SJCRH30 (cell line): ENCODE measurements around the gene TCF15. TPM values are rescaled to one million over a fixed set of nuclear protein-coding genes. Genes with fewer than 3 reads are reported as not detected.

ENCODE experiments used
- DNase-seq, 2 experiments: peaks; one replicate each; pipeline ENCODE4 v3.0.0-alpha.2; 2015 to 2020
- H3K27ac ChIP-seq: fragments of 250-450 bp; sonication (Bioruptor Pico); 2 replicates; pipeline ENCODE4 v1.5.1; 2020; ENCODE audit warnings: mild to moderate bottlenecking, moderate library complexity
- H3K27me3 ChIP-seq: fragments of 250-450 bp; sonication (Bioruptor Pico); 2 replicates; pipeline ENCODE4 v1.5.1; 2020; ENCODE audit warnings: mild to moderate bottlenecking, moderate library complexity
- H3K36me3 ChIP-seq: fragments of 250-450 bp; sonication (Bioruptor Pico); 2 replicates; pipeline ENCODE4 v1.5.1; 2020; ENCODE audit warnings: mild to moderate bottlenecking, moderate library complexity
- H3K4me1 ChIP-seq: fragments of 250-450 bp; sonication (Bioruptor Pico); 2 replicates; pipeline ENCODE4 v1.5.1; 2020; ENCODE audit warnings: mild to moderate bottlenecking, moderate library complexity
- H3K4me3 ChIP-seq: fragments of 250-450 bp; sonication (Bioruptor Pico); 2 replicates; pipeline ENCODE4 v1.5.1; 2020; ENCODE audit warnings: mild to moderate bottlenecking, moderate library complexity
- H3K9me3 ChIP-seq: fragments of 250-450 bp; sonication (Bioruptor Pico); replicated peaks from 2 replicates; pipeline ENCODE4 v1.5.1; 2020; ENCODE audit warnings: mild to moderate bottlenecking, moderate library complexity
- total RNA-seq: library from RNA; depleted of rRNA; stranded (reverse); fragments of >200 nt; shearing (Covaris generic); gene quantifications from 2 replicates; pipeline ENCODE4 v1.2.3, GENCODE V29; 2014

TCF15 gene
- total RNA-seq, 1 experiment from 2014 or later = not detected

- Histone ChIP-seq H3K4me1 (peaks cover 30% of the 10 kb centered on the region), H3K27me3 (peaks cover 10% of the 10 kb centered on the region; the same call in 1 of the 2 replicates), H3K36me3 (no peaks in the 10 kb centered on the region), H3K9me3 (no peaks in the 10 kb centered on the region), H3K27ac (no peak overlapping the region; the same call in 1 of the 2 replicates), H3K4me3 (peak overlapping the region; percentile 26; the same call in 1 of the 2 replicates)
- peak; percentile 85 to 90 for DNase-seq
Observed at GRCh38 chr20:571754-572441, 38.2 kb downstream of the TCF15 start.

GRCh38 chr20:568673-569415 is 41.3 kb downstream of the TCF15 start:
- no peak overlapping the region for H3K4me3 ChIP-seq
- H3K9me3 ChIP-seq = no peaks in the 10 kb centered on the region
- H3K27me3 ChIP-seq = peaks cover 10% of the 10 kb centered on the region; the same call in 1 of the 2 replicates
- DNase-seq = peak; percentile 16 to 29
- no peaks in the 10 kb centered on the region for H3K36me3 ChIP-seq
- no peak overlapping the region for H3K27ac ChIP-seq
- H3K4me1 ChIP-seq = peaks cover 26% of the 10 kb centered on the region

- Histone ChIP-seq H3K4me1 (peaks cover 19% of the 10 kb centered on the region), H3K27me3 (peaks cover 10% of the 10 kb centered on the region; the same call in 1 of the 2 replicates), H3K36me3 (no peaks in the 10 kb centered on the region), H3K4me3 (no peak overlapping the region), H3K27ac (no peak overlapping the region), H3K9me3 (no peaks in the 10 kb centered on the region)
- DNase-seq = no peak
Observed at GRCh38 chr20:568097-568652, 41.9 kb downstream of the TCF15 start.

- no peak for DNase-seq
- H3K4me3 ChIP-seq = no peak overlapping the region
Observed at GRCh38 chr20:564192-564591, 45.9 kb downstream of the TCF15 start.

GRCh38 chr20:563187-563586 is 46.9 kb downstream of the TCF15 start:
- no peak overlapping the region for H3K4me3 ChIP-seq
- no peaks in the 10 kb centered on the region for H3K9me3 ChIP-seq
- H3K27ac ChIP-seq = no peak overlapping the region
- H3K27me3 ChIP-seq = peaks cover 3% of the 10 kb centered on the region; the same call in 1 of the 2 replicates
- H3K4me1 ChIP-seq = no peaks in the 10 kb centered on the region; the same call in 1 of the 2 replicates
- no peak for DNase-seq
- H3K36me3 ChIP-seq = no peaks in the 10 kb centered on the region

More at GRCh38 chr20:564192-564591, 45.9 kb downstream of the TCF15 start:
- peaks cover 10% of the 10 kb centered on the region; the same call in 1 of the 2 replicates for H3K27me3 ChIP-seq
- no peaks in the 10 kb centered on the region; the same call in 1 of the 2 replicates for H3K4me1 ChIP-seq
- H3K27ac ChIP-seq = no peak overlapping the region
- H3K36me3 ChIP-seq = no peaks in the 10 kb centered on the region
- H3K9me3 ChIP-seq = no peaks in the 10 kb centered on the region

GRCh38 chr20:562232-562897 is 47.7 kb downstream of the TCF15 start:
- no peak for DNase-seq
- no peak overlapping the region for H3K27ac ChIP-seq
- no peaks in the 10 kb centered on the region for H3K27me3 ChIP-seq
- H3K9me3 ChIP-seq = no peaks in the 10 kb centered on the region
- no peak overlapping the region for H3K4me3 ChIP-seq
- no peaks in the 10 kb centered on the region; the same call in 1 of the 2 replicates for H3K4me1 ChIP-seq
- H3K36me3 ChIP-seq = no peaks in the 10 kb centered on the region

GRCh38 chr20:561437-562231 is 48.5 kb downstream of the TCF15 start:
- peak; percentile 65 to 86 for DNase-seq
- no peak overlapping the region for H3K4me3 ChIP-seq
- no peaks in the 10 kb centered on the region; the same call in 1 of the 2 replicates for H3K4me1 ChIP-seq
- no peaks in the 10 kb centered on the region for H3K27me3 ChIP-seq
- no peak overlapping the region for H3K27ac ChIP-seq
- H3K36me3 ChIP-seq = no peaks in the 10 kb centered on the region
- no peaks in the 10 kb centered on the region for H3K9me3 ChIP-seq

- Histone ChIP-seq H3K9me3 (no peaks in the 10 kb centered on the region), H3K27me3 (no peaks in the 10 kb centered on the region), H3K27ac (no peak overlapping the region), H3K4me1 (no peaks in the 10 kb centered on the region; the same call in 1 of the 2 replicates), H3K36me3 (no peaks in the 10 kb centered on the region), H3K4me3 (no peak overlapping the region)
- DNase-seq = no peak
Observed at GRCh38 chr20:560680-561079, 49.4 kb downstream of the TCF15 start.

GRCh38 chr20:558117-558516 is 52.0 kb downstream of the TCF15 start:
- Histone ChIP-seq H3K9me3 (no peaks in the 10 kb centered on the region), H3K36me3 (no peaks in the 10 kb centered on the region), H3K4me1 (no peaks in the 10 kb centered on the region; the same call in 1 of the 2 replicates), H3K27me3 (no peaks in the 10 kb centered on the region), H3K27ac (no peak overlapping the region), H3K4me3 (no peak overlapping the region)
- DNase-seq = no peak

- Histone ChIP-seq H3K4me1 (no peaks in the 10 kb centered on the region), H3K27me3 (no peaks in the 10 kb centered on the region), H3K4me3 (no peak overlapping the region), H3K9me3 (no peaks in the 10 kb centered on the region), H3K27ac (no peak overlapping the region), H3K36me3 (no peaks in the 10 kb centered on the region)
- DNase-seq = no peak
Observed at GRCh38 chr20:556984-557383, 53.1 kb downstream of the TCF15 start.

GRCh38 chr20:555976-556385 is 54.1 kb downstream of the TCF15 start:
- Histone ChIP-seq H3K27me3 (no peaks in the 10 kb centered on the region), H3K4me3 (no peak overlapping the region), H3K4me1 (no peaks in the 10 kb centered on the region), H3K36me3 (no peaks in the 10 kb centered on the region), H3K27ac (no peak overlapping the region), H3K9me3 (no peaks in the 10 kb centered on the region)
- no peak for DNase-seq
